ENCODE results near the gene ANKRD53.
A peak's percentile ranks its signal among the peaks of the same experiment; 100 is the strongest.

Gene ANKRD53

GRCh38 chr2:70981421-70981820 lies 3.0 kb downstream of the ANKRD53 start:
- in situ Hi-C loops (cut with HindIII; ENCODE audit: low sequenced_read_pairs): no loop called here
- no peak for TF ChIP-seq CTCF (IDR thresholded peaks at IDR 0.05; ENCODE audit: low read depth, low read length, missing control alignments)
- DNase-seq (ENCODE audit: low read depth): no peak
- H3K4me3 ChIP-seq (ENCODE audit: low read depth, low read length): no peak overlapping the region

- TF ChIP-seq CTCF (IDR thresholded peaks at IDR 0.05; ENCODE audit: low read depth, low read length, missing control alignments): no peak
- in situ Hi-C loops (cut with HindIII; ENCODE audit: low sequenced_read_pairs): no loop called here
- DNase-seq (ENCODE audit: low read depth): no peak
- H3K4me3 ChIP-seq (ENCODE audit: low read depth, low read length): no peak overlapping the region
Measured at GRCh38 chr2:70981866-70982810, 3.7 kb downstream of the ANKRD53 start.

- in situ Hi-C loops (cut with HindIII; ENCODE audit: low sequenced_read_pairs): no loop called here
- TF ChIP-seq CTCF (IDR thresholded peaks at IDR 0.05; ENCODE audit: low read depth, low read length, missing control alignments): no peak
- no peak for DNase-seq (ENCODE audit: low read depth)
- no peak overlapping the region for H3K4me3 ChIP-seq (ENCODE audit: low read depth, low read length)
Measured at GRCh38 chr2:70982971-70983370, 4.5 kb downstream of the ANKRD53 start.

GRCh38 chr2:70983506-70984227 lies 5.2 kb downstream of the ANKRD53 start:
- DNase-seq (ENCODE audit: low read depth): no peak
- no peak overlapping the region for H3K4me3 ChIP-seq (ENCODE audit: low read depth, low read length)
- in situ Hi-C loops (cut with HindIII; ENCODE audit: low sequenced_read_pairs): no loop called here
- no peak for TF ChIP-seq CTCF (IDR thresholded peaks at IDR 0.05; ENCODE audit: low read depth, low read length, missing control alignments)

GRCh38 chr2:70984228-70984575 lies 5.8 kb downstream of the ANKRD53 start:
- TF ChIP-seq CTCF (IDR thresholded peaks at IDR 0.05; ENCODE audit: low read depth, low read length, missing control alignments): no peak
- in situ Hi-C loops (cut with HindIII; ENCODE audit: low sequenced_read_pairs): no loop called here
- H3K4me3 ChIP-seq (ENCODE audit: low read depth, low read length): no peak overlapping the region
- DNase-seq (ENCODE audit: low read depth): no peak

- in situ Hi-C loops (cut with HindIII; ENCODE audit: low sequenced_read_pairs): no loop called here
- TF ChIP-seq CTCF (IDR thresholded peaks at IDR 0.05; ENCODE audit: low read depth, low read length, missing control alignments): peak; percentile 80
- H3K4me3 ChIP-seq (ENCODE audit: low read depth, low read length): no peak overlapping the region
- no peak for DNase-seq (ENCODE audit: low read depth)
Measured at GRCh38 chr2:70984576-70985282, 6.3 kb downstream of the ANKRD53 start.

Data from astrocyte of the cerebellum (primary cell).